Endodermal cell (in vitro differentiated cells): ENCODE results near the gene OR8H1. TPM values are rescaled to one million over a fixed set of nuclear protein-coding genes. Genes with fewer than 3 reads are reported as not detected.

Experiments used
- DNase-seq: peaks from one replicate; pipeline ENCODE4 v3.0.0-alpha.2; 2017
- H3K27ac ChIP-seq: 2 replicates; pipeline ENCODE4 v1.5.1; 2013; ENCODE audit warnings: mild to moderate bottlenecking, low read depth, low read length, moderate library complexity
- H3K27me3 ChIP-seq: 2 replicates; pipeline ENCODE4 v1.6.1; 2013; ENCODE audit warnings: mild to moderate bottlenecking, low read length, moderate library complexity; ENCODE audit not compliant: insufficient read depth, control insufficient read depth, poor library complexity, severe bottlenecking
- H3K36me3 ChIP-seq: 2 replicates; pipeline ENCODE4 v1.7.0; 2013; ENCODE audit warnings: mild to moderate bottlenecking, low read length, moderate library complexity; ENCODE audit not compliant: control insufficient read depth, insufficient read depth
- H3K4me1 ChIP-seq: one replicate; pipeline ENCODE4 v1.7.0; 2013; ENCODE audit warnings: low read length; ENCODE audit not compliant: control insufficient read depth, insufficient read depth
- H3K4me3 ChIP-seq: 2 replicates; pipeline ENCODE4 v1.5.1; 2013; ENCODE audit warnings: mild to moderate bottlenecking, low read length, moderate library complexity
- H3K9ac ChIP-seq: 2 replicates; pipeline ENCODE4 v1.6.1; 2013; ENCODE audit warnings: mild to moderate bottlenecking, low read length, moderate library complexity; ENCODE audit not compliant: poor library complexity, severe bottlenecking; ENCODE audit errors: extremely low read depth
- H3K9me3 ChIP-seq: 2 replicates; pipeline ENCODE4 v1.6.1; 2013; ENCODE audit warnings: mild to moderate bottlenecking, low read length, moderate library complexity; ENCODE audit not compliant: control insufficient read depth
- H3K27ac Mint-ChIP-seq: 2 replicates; pipeline ENCODE4 v1.8.0; 2020; ENCODE audit warnings: mixed read lengths
- H3K27me3 Mint-ChIP-seq: 2 replicates; pipeline ENCODE4 v1.8.0; 2021; ENCODE audit warnings: mild to moderate bottlenecking, mixed read lengths; ENCODE audit not compliant: insufficient read depth
- H3K36me3 Mint-ChIP-seq: 2 replicates; pipeline ENCODE4 v1.8.0; 2020; ENCODE audit warnings: low read depth, mixed read lengths
- H3K4me1 Mint-ChIP-seq: 2 replicates; pipeline ENCODE4 v1.8.0; 2020; ENCODE audit warnings: mixed read lengths
- H3K4me3 Mint-ChIP-seq: 2 replicates; pipeline ENCODE4 v1.8.0; 2020; ENCODE audit warnings: mild to moderate bottlenecking, moderate library complexity, mixed read lengths
- H3K9me3 Mint-ChIP-seq: 2 replicates; pipeline ENCODE4 v1.8.0; 2020; ENCODE audit warnings: mild to moderate bottlenecking, mixed read lengths
- WGBS, 2 experiments: methylation state at CpG; one replicate each; pipeline versions ENCODE4 v1.1.5 to v1.1.7; 2013; ENCODE audit warnings: missing lambda C conversion rate in 2 of 2, mixed read lengths in 1 of 2; ENCODE audit not compliant: insufficient coverage in 1 of 2, insufficient read length in 1 of 2; 5-methylcytosine and 5-hydroxymethylcytosine counted together
- long read RNA-seq, 4 experiments: library from polyadenylated mRNA in 2 of 4; library from RNA in 1 of 4; library from capped mRNA in 1 of 4; stranded (forward) in 3 of 4; unstranded in 1 of 4; transcript quantifications; one replicate each; pipeline ENCODE4 v2.0.0, GENCODE V29; 2020 to 2021; ENCODE audit warnings: inconsistent platforms in 1 of 4
- polyA plus RNA-seq, 2 experiments: library from polyadenylated mRNA; stranded (reverse); fragments of 50-300 nt; gene quantifications; one replicate each; pipeline ENCODE4 v1.2.3, GENCODE V29; 2013
- total RNA-seq, 2 donors: library from RNA; stranded (reverse); fragmentation: NEBNext Ultra II Directional in 1 of 2; extraction: Animal tissue kit (Norgen Biotek cat#: 25700) in 1 of 2; gene quantifications; 2 replicates in 1 of 2; 3 replicates in 1 of 2; pipeline ENCODE4 v1.2.1, GENCODE V29; 2021
- TF ChIP-seq, protein P1 (sequence below): fragments of 200-600 bp; sonication (generic); conservative IDR thresholded peaks from 2 replicates; pipeline ENCODE4 v1.5.0; 2021; ENCODE audit warnings: antibody characterized with exemption, mild to moderate bottlenecking

The OR8H1 gene, protein sequence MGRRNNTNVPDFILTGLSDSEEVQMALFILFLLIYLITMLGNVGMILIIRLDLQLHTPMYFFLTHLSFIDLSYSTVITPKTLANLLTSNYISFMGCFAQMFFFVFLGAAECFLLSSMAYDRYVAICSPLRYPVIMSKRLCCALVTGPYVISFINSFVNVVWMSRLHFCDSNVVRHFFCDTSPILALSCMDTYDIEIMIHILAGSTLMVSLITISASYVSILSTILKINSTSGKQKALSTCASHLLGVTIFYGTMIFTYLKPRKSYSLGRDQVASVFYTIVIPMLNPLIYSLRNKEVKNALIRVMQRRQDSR
- total RNA-seq: not detected
- not detected for polyA plus RNA-seq (2013, experiment 1 of 2)
- not detected for polyA plus RNA-seq (2013, experiment 2 of 2)
- long read RNA-seq, experiment 1: 0 reads
- long read RNA-seq, experiment 2: 0 reads
- long read RNA-seq, experiment 3: 0 reads
- long read RNA-seq, experiment 4: 0 reads

DNA sequence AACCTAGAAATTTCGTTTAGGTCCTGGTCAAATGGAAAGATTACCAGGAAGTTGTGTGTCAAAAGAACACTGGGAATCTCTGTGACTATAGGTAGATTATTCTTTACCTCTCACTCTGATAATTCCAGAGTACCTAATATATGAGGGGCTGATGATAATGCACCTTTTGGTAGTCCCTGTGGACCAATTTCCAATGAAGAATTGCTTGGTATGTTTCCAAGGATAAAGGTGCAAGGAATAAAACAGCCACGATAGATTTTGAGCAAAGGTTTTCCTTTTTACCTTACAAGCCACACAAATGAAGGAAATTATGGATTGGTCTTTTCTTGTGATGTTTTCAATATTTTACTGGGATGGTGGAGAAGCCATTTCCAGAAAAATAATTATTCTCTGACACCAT is at the start of gene OR8H1:
OR8H1 (minus strand) TSS at position 101 of the 400 bp plus-strand sequence. CDS start 1,192 bp downstream, outside the sequence.
- Histone ChIP-seq H3K27ac (no peak within 1 kb of the TSS), H3K9me3 (no peaks in the 10 kb centered on the region), H3K36me3 (no peaks in the 10 kb centered on the region), H3K4me3 (no peak within 1 kb of the TSS), H3K4me1 (no peaks in the 10 kb centered on the region), H3K9ac (no peak within 1 kb of the TSS), H3K27me3 (no peaks in the 10 kb centered on the region)
- Mint-ChIP-seq H3K36me3 (no peaks in the 10 kb centered on the region), H3K4me3 (no peak within 1 kb of the TSS), H3K9me3 (no peaks in the 10 kb centered on the region), H3K27me3 (no peaks in the 10 kb centered on the region), H3K27ac (no peak within 1 kb of the TSS), H3K4me1 (no peaks in the 10 kb centered on the region)
- TF ChIP-seq, protein P1, sequence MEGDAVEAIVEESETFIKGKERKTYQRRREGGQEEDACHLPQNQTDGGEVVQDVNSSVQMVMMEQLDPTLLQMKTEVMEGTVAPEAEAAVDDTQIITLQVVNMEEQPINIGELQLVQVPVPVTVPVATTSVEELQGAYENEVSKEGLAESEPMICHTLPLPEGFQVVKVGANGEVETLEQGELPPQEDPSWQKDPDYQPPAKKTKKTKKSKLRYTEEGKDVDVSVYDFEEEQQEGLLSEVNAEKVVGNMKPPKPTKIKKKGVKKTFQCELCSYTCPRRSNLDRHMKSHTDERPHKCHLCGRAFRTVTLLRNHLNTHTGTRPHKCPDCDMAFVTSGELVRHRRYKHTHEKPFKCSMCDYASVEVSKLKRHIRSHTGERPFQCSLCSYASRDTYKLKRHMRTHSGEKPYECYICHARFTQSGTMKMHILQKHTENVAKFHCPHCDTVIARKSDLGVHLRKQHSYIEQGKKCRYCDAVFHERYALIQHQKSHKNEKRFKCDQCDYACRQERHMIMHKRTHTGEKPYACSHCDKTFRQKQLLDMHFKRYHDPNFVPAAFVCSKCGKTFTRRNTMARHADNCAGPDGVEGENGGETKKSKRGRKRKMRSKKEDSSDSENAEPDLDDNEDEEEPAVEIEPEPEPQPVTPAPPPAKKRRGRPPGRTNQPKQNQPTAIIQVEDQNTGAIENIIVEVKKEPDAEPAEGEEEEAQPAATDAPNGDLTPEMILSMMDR: no peak
- 71 to 89% methylated on average over 1 to 2 of the region's 2 CpGs for WGBS, 2 experiments
- DNase-seq: no peak

DNA sequence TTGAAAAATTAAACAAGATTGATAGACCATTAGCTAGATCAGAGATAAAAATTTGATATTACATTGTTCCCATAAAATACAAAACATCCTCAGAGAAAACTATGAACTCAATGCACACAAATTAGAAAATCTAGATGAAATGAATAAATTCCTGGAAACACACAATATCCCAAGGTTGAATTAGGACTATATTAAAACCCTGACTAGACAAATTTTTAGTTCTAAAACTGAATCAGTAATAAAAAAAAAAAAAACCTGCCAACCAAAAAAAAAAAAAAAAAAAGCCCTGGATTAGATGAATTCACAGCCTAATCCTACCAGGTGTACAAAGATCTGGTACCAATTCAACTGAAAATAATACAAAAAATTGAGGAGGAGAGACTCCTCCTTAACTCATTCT is 48.2 kb upstream of the OR8H1 start:
- H3K36me3 Mint-ChIP-seq: no peaks in the 10 kb centered on the region
- Histone ChIP-seq H3K9ac (no peak overlapping the region), H3K27ac (no peak overlapping the region), H3K36me3 (no peaks in the 10 kb centered on the region), H3K9me3 (peaks cover 5% of the 10 kb centered on the region), H3K27me3 (no peaks in the 10 kb centered on the region), H3K4me1 (no peaks in the 10 kb centered on the region), H3K4me3 (no peak overlapping the region)
- peaks cover 10% of the 10 kb centered on the region for H3K9me3 Mint-ChIP-seq
- no peak overlapping the region for H3K27ac Mint-ChIP-seq
- H3K27me3 Mint-ChIP-seq: no peaks in the 10 kb centered on the region
- DNase-seq: no peak
- no peak overlapping the region for H3K4me3 Mint-ChIP-seq
- H3K4me1 Mint-ChIP-seq: peaks cover 10% of the 10 kb centered on the region
- TF ChIP-seq, protein P1: no peak

DNA sequence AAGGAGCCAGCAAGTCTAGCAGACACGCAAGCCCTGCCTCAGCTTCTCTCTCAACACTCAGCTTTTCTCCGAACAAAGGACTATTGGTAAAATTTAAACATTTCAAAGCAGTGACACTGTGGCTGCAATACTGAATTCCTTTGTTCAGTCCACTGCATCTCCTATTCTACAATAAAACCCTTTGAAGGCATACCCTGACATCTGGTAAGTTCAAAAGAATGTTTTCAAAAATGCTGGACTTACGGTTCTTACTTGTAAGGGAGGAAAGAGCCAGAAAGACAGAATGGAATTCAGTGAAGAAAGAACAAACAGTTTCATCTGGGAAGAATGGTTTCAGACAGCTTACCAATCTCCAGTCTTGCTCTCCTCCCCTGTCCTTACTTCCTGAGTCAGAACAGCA is 41.1 kb upstream of the OR8H1 start:
- Histone ChIP-seq H3K4me3 (no peak overlapping the region), H3K27me3 (no peaks in the 10 kb centered on the region), H3K9me3 (no peaks in the 10 kb centered on the region), H3K4me1 (no peaks in the 10 kb centered on the region), H3K36me3 (no peaks in the 10 kb centered on the region), H3K9ac (no peak overlapping the region), H3K27ac (no peak overlapping the region)
- Mint-ChIP-seq H3K4me3 (no peak overlapping the region), H3K9me3 (no peaks in the 10 kb centered on the region), H3K27me3 (no peaks in the 10 kb centered on the region), H3K36me3 (no peaks in the 10 kb centered on the region), H3K4me1 (no peaks in the 10 kb centered on the region), H3K27ac (no peak overlapping the region)
- no peak for DNase-seq
- TF ChIP-seq, protein P1: no peak
- 89 to 93% methylated on average over 3 of the region's 3 CpGs for WGBS, 2 experiments
